GM21390 (cell line): Measurements from ENCODE around the gene BRSK2.

Experiments used
- ATAC-seq: cut with Tn5 transposase; IDR thresholded peaks from one replicate; pipeline ENCODE4 v1.9.1; 2021; ENCODE audit not compliant: unreplicated experiment

The BRSK2 gene

DNA sequence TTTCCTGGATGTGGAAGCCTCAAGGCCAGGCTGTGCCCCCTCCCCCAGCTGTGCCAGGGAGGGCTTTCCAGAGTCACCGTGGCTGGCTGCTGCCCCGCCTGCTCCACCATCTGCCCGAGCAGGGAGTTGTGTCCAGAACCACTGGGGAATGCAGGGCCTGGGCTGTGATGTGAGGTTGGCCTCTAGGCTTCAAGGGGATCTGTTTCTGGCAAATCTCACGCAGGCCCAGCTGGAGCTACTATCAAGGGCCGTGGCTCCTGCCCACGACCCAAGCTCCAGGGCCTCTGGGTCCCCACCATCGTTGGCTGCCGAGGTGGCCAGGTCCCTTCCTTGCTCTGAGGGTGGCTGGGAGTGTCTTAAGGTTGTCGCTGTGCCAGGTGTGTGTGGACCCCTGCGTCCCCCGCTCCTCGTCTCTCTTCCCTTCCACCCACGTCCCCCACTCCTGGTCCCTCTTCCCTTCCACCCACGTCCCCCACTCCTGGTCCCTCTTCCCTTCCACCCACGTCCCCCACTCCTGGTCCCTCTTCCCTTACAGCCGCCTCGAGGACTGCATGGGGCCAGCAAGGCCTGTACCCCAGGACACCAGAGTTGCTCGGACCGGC, 6.1 kb downstream of the BRSK2 start:
- ATAC-seq: no peak

DNA sequence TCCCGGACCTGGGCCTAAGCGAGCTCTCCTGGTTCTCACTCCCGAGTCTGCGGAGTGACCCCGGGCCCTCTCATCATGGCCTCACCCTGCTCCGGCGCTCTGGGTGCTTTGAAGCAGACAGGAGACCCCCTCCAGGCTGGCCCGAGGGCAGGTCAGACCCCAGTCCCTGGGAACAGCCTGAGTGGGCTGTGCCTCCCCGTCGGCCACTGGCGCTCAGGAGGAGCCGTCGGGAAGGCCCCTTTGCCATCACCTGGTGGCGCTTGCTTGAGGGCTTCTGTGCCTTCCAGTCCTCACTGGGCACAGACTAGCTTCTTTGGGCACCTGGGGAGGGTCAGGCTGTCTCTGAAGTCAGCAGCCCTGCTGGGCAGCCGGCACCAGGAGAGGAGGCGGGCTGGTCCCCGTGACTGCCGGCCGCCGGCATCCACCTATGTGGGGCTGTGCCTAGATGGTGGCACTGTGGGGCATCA, 6.7 kb downstream of the BRSK2 start:
- no peak for ATAC-seq

DNA sequence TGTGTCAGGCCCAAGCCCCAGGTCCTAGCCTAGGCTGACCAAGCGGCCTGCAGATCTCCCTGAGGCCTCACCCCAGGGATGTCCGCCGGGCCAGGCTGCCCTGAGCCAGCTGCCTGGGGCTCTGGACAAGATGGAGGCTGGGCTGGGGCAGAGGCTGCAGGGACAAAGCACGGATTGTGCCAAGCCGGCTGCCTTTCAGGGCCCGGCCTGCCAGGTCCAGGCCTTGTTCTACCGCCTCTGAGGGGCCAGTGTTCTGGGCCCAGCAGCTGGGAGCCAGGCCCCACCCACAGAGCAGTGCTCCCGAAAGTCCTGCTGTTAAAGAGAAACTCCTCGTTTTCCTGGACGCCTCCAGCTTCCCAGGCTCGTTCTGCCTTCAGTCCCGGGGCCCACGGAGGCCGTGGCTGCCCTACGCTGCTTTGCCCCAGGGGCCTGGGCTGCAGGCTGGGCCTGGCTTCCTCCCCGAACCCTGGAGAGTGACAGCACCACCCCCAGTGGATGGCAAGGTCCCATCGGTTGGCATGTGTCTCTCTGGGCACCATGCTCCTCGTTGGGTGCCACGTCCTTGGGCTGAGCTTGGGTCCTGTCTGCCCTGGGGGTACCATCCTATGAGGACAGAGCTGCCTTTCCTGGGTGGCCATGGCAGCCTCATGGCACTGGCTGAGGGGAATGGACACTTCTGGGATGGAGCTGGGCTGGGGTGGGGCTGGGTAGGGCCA, 7.6 kb downstream of the BRSK2 start:
- no peak for ATAC-seq

DNA sequence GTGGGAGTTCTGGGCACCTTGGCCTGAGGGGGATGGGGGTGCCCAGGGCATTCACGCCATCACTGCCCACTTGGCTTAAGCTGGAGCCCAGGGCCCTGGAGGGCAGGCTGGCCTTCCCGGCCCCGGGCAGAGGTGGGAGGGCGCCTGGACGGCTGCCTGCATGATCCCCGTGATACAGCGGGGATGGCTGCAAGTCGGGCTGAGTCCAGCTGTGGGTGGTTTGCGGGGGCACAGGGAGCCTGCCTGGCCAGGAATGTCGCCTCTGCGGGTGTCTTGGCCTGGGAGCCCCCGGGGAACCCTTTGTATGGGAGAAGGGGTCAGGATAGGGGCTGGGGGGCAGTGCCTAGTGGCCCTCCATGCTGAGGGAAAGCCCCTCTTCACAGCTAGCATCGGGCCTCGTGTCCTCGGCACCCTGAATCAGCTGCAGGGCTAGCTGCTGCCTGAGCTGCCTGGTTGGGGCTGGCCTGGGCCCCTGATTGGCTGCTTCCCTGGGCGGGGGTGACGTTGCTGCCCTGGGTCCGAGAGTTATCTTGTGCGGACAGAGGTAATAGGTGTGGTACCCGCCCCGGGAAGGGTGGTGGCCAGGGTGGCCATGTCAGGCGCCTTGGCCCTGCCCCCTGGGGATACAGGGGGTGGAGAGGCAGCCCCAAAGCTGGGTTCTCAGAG, 8.3 kb downstream of the BRSK2 start:
- ATAC-seq: no peak

DNA sequence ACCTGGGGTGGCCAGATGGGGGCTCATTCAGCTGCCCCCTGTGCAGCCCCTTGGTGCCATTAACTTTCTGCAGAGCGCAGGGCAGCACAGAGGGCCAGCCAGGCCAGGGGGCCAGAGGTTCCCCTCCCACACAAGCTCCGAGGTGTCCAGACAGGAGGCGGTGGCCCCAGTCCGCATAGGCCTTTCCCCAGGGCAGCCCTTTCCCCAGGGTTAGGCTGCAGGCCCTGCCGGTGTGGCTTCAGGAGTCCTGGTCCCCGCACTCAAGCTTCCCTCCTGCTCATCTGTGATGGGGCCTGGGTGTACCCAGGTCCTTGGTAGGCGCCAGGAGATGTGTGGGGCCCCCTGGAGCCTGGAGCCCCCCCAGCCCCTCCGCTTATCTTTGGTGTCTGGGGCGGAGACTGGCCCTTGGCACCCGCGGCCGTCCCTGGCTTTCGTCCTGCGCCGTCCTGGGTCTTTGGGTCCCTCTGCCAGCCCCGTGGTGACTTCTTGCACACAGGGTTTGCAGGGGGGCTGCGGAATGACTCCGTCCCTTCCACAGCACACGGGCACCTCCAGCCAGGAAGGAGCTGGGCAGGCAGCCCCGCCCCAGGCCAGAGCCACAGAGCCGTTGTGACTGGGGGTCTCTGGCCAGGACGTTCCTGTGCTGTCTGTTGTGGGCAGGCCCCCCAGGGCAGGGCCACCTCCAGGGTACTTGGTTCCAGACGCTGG, 8.9 kb downstream of the BRSK2 start:
- no peak for ATAC-seq

DNA sequence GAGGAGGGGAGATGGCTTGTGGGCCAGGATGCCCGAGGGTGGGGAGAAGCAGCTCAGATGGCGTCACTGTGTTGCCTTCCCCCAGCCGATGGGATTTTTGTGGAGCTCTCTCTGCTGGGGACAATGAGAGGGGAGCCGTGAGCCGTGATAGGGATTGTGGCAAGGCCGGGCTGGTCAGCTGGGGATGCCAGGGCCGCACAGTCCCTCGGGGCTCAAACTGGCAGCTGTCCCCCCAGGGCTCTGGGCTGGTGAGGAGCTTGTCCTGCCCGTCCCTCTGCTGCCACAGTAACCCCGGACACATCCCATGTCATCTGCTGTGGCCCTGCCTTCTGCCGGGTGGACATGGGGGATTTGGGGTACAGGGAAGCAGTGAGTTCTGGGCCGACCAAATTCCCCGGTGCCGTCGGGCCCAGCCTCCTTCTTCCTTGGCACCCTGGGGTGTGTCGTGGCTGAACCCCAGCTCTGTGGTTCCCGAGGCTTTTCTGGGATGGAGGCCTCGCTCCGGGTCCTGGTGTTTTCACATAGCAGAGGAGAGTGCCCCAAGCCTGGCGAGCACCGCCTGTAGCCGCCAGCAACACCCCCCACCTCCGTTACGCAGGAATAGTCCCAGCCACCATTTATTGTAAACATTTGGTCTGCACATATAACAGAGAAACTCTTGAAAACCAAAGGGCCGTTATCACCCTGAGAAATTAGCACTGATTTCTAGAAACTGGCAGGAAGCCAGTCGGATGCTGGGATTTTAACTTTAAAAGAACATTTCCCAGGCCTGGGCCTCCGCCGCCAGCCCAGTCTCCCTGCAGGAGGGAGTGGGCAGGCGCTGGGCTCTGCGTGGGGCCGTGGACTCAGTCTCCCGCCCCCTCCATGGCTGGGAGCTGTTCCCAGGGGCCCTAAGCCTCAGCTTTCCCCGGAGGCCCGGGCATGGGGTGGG, 9.9 kb downstream of the BRSK2 start:
- ATAC-seq: no peak

DNA sequence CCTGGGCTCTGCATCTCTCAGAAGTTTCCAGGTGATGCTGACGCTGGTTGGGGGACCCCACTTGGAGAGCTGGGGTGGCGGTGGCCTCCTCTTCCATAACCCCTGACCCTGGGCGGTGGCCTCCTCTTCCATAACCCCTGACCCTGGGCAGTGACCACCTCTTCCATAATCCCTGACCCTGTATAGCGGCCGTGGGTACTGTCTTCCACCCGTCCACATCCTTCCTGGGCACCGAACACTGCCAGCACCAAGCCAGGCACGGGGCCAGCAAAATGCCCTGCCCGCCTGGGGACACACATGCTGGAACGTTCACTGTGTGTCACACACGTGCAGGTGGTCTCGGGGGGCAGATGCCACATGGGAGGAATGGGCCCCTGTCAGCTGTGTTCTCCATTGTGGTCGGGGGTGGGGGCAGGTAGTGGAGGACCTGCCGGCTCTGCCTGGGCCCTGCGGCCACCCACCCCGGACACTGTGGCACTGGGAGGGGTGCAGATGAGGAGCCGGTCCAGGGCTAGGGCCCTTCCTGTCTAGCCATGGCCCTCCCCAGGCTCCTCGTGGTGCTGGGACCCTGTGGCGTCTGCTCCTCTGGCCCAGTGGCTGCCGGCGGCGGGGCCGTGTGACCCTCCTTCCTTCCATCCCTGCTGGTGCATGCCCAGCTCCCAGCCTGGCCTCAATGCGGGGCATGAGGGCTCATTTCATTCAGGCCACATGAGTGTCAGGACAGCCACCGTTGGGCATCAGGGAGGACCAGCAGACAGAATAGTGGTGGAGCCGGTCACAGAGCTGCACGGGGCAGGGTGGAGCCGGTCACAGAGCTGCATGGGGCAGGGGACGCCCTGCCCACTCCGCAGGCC, 10.8 kb downstream of the BRSK2 start:
- no peak for ATAC-seq

GRCh38 chr11:1401171-1401445, 11.4 kb downstream of the BRSK2 start:
- no peak for ATAC-seq

- no peak for ATAC-seq
These were observed 12.0 kb downstream of the BRSK2 start for GRCh38 chr11:1401656-1402221.

GRCh38 chr11:1402355-1403077, 12.8 kb downstream of the BRSK2 start:
- ATAC-seq: no peak

- no peak for ATAC-seq
These were observed 13.4 kb downstream of the BRSK2 start for GRCh38 chr11:1403078-1403620.

GRCh38 chr11:1403721-1404460, 14.2 kb downstream of the BRSK2 start:
- no peak for ATAC-seq

DNA sequence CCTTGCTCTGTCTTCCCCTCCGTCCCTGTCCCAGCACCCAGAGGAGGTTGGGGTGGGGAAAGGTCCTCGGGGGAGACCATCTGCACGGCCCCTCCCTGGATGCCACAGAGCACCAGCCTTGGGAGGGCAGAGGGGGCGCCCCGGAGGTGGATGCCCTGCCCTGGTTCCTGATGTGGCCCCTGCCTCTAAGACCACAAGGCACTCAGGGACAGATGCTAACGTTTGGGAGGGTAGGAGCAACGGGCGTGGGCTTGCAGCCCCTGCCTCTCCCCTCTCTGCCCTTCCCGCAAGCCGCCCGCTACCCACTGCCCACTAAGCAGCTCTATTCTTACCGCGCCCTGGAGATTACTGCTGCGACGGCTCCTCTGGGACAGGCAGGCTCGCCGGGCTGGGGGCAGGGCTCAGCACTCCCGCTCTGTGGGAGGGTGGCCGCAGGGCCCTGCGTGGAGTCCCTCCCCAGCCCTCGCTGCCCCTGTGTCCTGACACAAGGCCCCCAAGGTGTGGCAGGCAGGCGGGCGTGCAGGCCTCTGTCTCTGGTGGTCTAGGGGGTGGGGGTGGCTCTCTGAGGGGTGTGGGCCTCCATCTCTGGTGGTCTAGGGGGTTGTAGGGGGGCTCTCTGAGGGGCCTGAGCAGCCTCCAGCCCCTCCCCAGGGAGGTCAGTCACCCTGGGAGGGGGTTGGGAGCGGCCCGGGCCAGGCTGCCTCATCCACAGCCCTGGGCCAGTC, 14.9 kb downstream of the BRSK2 start:
- ATAC-seq: no peak

GRCh38 chr11:1405186-1406020, 15.7 kb downstream of the BRSK2 start:
- no peak for ATAC-seq

DNA sequence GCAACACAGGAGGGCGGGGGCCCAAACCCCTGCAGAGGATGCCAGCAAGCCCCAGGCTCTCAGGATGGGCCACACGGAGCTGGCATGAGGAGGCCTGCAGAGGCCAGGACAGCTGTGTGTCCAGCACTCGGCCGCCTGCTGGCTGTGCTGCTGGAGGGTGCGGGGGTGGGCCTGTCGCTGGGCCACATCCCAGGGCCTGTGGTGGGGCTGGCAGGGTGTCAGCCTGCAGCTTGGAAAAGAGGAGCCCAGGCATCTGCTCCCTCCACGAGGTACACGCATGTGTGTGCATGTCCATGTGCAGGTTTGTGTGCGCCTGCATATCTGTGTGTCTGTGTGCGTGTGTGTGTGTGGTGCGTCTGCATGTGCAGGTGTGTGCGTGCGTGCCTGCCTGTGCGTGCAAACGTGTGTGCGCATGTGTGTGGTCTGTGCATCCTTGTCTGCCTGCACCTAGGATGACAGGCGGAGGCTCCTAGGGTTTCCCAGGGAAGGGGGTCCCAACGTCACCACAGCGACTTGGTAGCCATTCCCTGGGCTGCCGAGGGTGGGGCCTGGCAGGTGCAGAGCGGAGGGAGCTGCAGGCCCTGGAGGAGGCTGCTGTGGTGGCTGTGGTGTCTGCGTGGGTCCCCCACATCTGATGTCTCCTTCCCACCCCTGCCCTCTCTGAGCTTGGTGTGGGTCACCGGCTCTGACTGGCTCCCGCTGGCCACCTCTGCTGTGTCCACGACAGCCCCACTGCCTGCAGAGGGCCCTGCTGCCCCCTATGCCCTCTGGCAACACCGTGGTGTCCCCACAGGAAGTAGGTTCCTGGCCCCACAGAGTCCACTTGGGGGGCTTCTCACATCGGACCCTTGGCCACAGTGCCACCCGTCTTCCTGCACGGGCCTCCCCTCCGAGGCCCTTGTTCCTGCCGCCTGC, 17.1 kb downstream of the BRSK2 start:
- ATAC-seq: no peak
